ENCODE results near the gene TOX3.

TOX3 gene

GRCh38 chr16:52547004-52547833, at the start of gene TOX3:
Gene TOX3 (minus strand): TSS chr16:52547143. CDS start chr16:52546723, 420 bp downstream.
- in situ Hi-C loops (cut with MboI; ENCODE audit: low sequenced_read_pairs): no loop called here

GRCh38 chr16:52592778-52593177, 45.8 kb upstream of the TOX3 start:
- in situ Hi-C loops (cut with MboI; ENCODE audit: low sequenced_read_pairs): no loop called here

- in situ Hi-C loops (cut with MboI; ENCODE audit: low sequenced_read_pairs): no loop called here
Observed at GRCh38 chr16:52591934-52592592, 45.1 kb upstream of the TOX3 start.

GRCh38 chr16:52591471-52591870, 44.5 kb upstream of the TOX3 start:
- in situ Hi-C loops (cut with MboI; ENCODE audit: low sequenced_read_pairs): no loop called here

DNA sequence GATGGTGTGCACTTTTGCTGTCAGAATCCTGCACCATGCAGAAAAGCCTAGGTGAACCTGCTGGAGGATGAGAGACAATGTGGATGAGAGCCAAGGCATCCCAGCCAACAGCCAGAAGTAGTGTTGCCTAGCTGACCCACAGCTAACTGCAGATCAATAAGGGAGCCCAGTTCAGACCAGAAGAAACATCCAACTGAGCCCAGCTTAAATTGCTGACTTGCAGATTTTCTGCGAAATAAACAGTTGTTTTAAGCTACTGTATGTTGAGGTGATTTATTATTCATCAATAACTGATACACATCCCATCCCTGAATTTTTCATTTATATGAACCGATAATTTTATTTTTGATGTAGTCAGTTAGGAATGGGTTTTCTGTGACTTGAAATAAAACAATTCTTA, 39.2 kb upstream of the TOX3 start:
- in situ Hi-C loops (cut with MboI; ENCODE audit: low sequenced_read_pairs): no loop called here

DNA sequence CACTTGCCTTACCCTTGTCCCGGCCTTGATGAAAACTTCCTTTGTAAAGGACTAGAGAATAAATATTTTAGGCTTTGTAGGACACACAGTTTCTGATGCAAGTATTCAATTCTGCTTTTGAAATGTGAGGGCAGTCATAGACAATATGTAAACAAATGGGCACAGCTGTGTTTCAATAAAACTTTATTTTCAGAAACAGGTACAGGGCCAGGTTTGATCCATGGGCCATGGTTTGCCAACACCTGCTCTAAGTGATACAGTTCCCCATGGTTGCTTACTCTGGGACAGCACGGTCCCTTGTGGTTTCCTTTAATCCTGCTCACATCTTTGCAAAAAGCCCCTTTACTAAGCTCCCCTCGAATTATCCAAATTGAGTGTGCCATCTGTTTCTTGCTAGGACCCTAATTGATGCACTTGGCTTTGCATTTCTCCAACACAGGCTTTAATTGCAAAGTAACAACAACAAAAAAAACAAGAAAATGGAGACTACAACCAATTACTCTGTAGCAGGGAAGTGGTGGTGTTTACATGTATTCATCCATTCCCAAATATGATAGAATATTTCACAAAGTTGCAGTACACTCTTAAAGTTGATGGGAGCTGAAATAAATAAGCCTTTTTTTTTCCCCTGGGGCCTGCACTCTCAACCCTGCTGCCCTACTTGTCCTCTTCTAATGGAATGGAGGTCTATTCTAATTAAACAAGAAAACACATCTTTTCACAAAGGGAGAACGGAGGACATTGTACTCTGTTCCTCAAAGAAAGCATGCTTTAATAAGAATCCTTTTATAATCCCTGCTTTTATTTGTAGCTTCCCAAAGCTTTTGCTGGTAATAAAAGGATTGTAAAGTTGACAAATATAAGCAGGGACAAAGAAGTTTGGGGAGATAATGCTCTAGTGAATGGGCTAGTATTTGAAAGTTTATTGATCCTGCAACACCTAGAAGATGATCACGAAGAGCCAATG, 37.7 kb upstream of the TOX3 start:
- in situ Hi-C loops (cut with MboI; ENCODE audit: low sequenced_read_pairs): no loop called here

DNA sequence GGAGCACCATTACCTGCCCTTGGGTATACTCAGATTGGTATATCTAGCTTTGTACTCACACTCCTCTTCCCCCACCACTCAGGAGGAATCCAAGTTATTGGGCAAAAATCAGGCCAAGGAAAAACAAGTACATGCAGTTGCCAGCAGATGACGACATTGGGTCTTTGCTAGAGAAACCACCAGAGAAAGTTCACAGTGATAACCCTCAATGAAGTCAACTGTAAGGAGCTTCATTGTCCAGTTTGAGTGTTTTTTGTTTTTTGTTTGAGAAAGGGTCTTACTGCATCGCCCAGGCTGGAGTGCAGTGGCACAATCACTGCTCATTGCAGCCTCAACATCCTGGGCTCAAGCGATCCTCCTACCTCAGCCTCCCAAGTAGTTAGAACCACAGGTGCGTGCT, 34.6 kb upstream of the TOX3 start:
- in situ Hi-C loops (cut with MboI; ENCODE audit: low sequenced_read_pairs): no loop called here

DNA sequence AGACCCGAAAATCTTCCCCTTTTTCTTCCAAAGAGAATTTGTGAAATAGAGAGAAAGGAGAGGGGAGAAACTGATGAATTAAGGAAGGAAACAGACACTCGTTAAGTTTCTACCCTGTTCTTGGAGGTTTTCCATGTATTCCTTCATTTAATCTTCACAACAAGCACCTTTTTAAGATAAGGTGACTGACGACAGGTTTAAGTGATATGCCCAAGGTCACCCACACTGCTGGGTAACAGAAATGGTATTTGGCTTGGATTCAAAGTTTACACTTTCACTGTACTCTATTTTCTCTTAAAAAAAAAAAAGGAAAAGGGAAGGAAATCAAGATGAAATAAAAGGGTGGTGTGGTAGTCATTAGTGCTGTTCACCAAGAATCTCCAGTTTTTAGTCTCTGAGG, 33.5 kb upstream of the TOX3 start:
- in situ Hi-C loops (cut with MboI; ENCODE audit: low sequenced_read_pairs): no loop called here

- in situ Hi-C loops (cut with MboI; ENCODE audit: low sequenced_read_pairs): no loop called here
Observed at GRCh38 chr16:52578829-52579498, 32.0 kb upstream of the TOX3 start.

DNA sequence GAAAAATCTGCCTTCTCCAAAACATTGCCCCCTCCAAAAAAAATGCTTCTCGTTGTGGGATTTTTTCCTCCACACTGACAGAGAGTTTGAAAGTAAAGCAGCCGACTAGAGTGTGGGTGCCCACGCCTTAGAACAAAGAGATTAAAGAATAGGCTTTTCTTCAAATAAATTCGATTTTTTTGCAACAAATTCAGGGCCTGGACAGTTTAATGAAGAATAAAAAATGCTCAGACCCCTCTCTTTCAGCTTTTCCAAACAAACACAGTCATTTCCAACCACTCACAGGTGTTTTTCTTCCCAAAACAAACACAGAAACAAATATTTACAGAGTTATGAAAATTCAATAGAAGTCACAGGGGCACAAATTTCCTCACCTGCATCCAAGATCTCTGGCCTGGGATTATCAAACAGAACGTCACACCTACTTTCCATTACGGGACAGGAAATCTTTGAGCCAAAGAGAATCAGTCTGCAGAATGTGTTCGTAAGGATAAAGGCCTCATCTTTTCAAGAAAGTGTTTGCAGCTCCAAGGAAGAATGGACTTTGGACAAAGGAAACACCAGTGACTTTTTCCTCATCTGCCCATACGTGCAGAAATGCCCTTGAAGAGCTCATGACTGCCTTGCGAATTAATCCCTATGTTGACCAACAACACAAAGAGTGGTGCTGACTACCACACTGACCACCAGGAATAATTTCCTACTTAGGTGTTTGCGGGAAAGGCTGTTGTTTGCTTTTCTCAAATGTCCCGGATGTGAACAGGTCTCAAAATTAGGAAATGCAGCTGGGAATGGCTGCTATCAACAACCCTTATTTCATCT, 31.3 kb upstream of the TOX3 start:
- in situ Hi-C loops (cut with MboI; ENCODE audit: low sequenced_read_pairs): no loop called here

DNA sequence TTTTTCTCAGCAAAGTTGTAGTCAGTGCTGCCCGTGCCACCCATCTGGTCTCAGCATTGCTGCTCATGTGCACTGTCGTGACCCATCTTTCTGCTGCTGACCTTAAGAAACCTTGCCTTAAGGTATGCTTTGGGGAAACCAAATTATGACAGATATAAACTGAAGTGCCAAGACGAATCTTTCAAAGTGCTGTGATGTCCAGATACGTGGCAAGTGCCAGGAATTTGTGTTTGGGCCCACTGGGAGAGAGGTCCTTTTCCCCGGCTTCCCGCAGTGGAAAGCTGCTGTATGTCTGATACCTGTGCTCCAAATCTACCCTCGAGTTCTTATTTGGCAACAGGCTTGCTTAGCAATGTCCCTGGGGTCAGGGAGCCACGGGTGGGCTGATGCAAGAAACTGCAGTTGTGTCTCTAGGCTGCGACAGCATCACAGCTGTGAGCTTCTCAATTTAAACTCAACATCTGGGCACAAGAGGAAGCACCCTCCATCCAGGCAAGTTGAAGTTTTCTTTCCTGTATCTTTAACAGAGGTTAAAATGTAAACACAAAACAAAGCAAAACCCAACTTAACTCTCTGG, 30.3 kb upstream of the TOX3 start:
- in situ Hi-C loops (cut with MboI; ENCODE audit: low sequenced_read_pairs): no loop called here

DNA sequence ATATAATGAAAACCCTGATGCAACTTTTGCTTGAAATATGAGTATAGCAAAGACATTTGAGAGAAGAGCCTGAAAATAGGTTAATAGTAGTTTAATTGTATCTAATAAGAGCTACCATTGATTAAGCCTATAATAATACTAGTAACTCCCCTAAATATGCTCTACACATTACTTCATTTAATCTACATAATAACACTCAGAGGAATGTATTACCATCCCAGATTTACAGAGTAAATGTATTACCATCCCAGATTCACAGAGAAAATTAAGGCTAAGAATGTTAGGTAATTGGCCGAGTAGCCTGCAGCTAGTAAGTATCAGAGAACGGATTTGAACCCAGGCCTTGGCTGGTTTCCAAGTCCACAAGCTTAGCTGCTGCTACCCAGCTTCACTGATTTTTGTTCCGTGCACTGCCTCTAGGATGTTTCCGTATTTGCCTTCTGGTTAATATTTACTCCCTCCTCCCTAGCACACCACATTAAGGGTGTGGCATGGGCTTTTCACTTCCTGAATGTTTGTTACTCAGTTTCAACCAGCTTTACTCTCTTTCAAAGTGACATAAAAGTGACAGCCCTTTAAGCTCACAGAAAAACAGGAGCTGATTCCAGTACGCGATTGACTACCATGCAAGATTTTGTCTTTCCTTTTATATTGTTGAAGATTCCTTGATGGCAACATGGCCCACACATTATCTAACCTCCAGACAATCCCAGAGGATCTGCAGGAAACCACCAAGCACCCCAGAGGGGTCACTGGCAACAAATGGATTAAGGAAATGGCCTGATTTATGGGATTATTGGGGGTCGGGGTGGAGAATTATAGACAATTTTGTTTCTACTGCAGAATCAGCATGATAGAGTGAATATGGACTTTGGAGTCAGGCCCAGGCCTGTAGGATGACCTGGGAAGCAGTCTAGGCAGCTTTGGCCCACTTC, 26.7 kb upstream of the TOX3 start:
- in situ Hi-C loops (cut with MboI; ENCODE audit: low sequenced_read_pairs): no loop called here

GRCh38 chr16:52572656-52573055, 25.7 kb upstream of the TOX3 start:
- in situ Hi-C loops (cut with MboI; ENCODE audit: low sequenced_read_pairs): no loop called here

DNA sequence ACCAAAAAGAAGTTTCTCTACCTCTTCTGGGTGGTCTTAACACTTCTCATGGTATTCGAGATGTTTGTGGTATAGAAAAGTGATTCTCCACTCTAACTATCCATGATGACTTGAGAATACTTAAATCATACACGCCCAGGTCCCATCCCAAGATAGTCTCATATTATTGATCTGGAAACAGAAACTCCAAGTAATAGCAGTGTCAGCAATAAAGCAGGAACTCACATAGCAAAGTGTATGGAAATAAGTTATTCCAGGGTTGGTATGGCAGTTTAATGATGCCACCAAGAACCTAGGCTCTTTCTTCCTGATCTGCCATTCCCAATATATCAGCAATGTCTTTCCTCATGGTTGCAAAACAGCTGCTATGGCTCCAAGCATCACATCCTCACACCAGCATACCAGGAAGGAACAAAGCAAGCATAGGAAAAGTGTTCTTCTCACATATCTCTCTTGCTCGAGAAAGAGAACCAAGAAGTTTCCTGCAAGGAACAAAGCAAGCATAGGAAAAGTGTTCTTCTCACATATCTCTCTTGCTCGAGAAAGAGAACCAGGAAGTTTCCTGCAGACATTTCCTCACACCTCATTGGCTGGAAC, 23.6 kb upstream of the TOX3 start:
- in situ Hi-C loops (cut with MboI; ENCODE audit: low sequenced_read_pairs): no loop called here

GRCh38 chr16:52569701-52570100, 22.8 kb upstream of the TOX3 start:
- in situ Hi-C loops (cut with MboI; ENCODE audit: low sequenced_read_pairs): no loop called here

DNA sequence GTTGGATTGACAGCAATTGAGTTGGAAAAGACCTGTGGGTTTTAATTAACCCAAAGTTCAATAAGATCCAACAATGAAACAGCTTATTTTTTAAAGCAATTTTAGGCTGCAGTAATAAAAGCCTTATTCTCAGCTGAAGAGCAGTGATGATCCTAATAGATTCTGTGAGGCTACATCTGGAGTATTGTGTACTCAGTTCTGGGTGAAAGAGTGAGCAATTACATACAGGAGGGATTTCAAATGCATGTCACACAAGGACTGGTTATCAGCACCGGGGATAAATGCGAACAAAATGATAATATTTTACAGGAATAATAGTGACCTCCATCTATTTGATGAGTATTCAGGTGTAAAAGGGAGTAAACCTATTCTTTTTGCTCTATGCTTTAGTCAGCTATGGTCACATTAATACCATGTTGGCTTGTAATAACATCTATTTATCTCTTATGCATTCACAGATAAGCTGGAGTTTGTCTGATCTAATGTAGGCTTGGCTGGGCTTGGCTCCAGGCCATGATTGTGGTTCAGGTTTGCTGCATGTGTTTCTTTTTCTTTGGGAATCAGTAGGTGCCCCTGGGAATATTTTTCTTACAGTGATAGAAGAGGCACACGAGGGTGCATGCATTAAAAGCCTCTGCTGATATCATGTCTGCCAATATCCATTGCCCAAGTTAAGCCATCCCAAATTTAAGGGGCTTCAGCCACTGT, 22.2 kb upstream of the TOX3 start:
- in situ Hi-C loops (cut with MboI; ENCODE audit: low sequenced_read_pairs): no loop called here

- in situ Hi-C loops (cut with MboI; ENCODE audit: low sequenced_read_pairs): no loop called here
Observed at GRCh38 chr16:52568495-52568894, 21.6 kb upstream of the TOX3 start.
